ENCODE measurements around the gene ADAM19.

- TF ChIP-seq CTCF (IDR thresholded peaks at IDR 0.05; ENCODE audit: low read depth, low read length) = no peak
- no peak for TF ChIP-seq POLR2A (IDR thresholded peaks at IDR 0.05; ENCODE audit: extremely low read depth, insufficient read length)
- TF ChIP-seq MYC (IDR thresholded peaks at IDR 0.05; ENCODE audit: low read depth, low read length) = no peak
- TF ChIP-seq MAX (IDR thresholded peaks at IDR 0.05; ENCODE audit: low read depth, low read length) = no peak
These were observed 31.0 kb downstream of the ADAM19 start for GRCh38 chr5:157544623-157544989.
